ENCODE data around the gene XPO6. TPM values are rescaled to one million over a fixed set of nuclear protein-coding genes. Genes with fewer than 3 reads are reported as not detected.
A peak's percentile ranks its signal among the peaks of the same experiment; 100 is the strongest.

The XPO6 gene
- total RNA-seq, 1 experiment from 2014 or later = 124 TPM

DNA sequence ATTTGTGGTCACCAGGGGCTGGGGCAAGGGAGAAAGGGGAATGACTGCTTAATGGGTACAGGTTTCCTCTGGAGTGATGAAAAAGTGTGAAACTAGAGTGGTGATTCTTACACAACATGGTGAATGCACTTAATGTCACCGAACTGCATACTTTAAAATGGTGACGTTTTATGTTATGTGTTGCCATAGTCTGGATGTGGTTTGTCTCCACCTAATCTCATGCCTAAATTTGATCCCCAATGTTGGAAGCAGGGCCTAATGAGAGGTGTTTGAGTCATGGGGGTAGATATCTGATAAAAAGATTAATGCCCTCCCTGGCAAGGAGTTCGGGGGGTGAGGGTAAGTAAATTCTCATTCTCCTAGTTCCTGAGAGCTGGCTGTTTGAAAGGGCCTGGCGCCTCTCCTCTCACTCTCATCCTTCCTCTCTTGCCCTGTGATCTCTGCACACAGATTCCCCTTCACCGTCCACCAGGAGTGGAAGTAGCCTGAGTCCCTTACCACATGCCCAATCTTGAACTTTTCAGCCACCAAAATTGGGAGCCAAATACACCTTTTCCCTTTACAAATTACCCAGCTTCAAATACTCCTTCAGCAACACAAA, 15.3 kb downstream of the XPO6 start:
- Histone ChIP-seq H3T11ph (ENCODE audit: low read length) (no peak overlapping the region), H4K20me1 (ENCODE audit: control insufficient read depth, insufficient read depth, insufficient read length) (no peaks in the 10 kb centered on the region)

More for the DNA sequence above, 15.3 kb downstream of the XPO6 start:
- no peak overlapping the region for H2BK12ac ChIP-seq (ENCODE audit: insufficient read length, low read depth, low read length)
- no peak overlapping the region for H3K4me3 Mint-ChIP-seq
- H4K5ac ChIP-seq (ENCODE audit: insufficient read length, low read depth, low read length) = no peak overlapping the region
- no peaks in the 10 kb centered on the region for H3K9me3 ChIP-seq (ENCODE audit: control insufficient read depth, low read depth, low read length)
- H3K4me2 ChIP-seq (ENCODE audit: insufficient read depth, insufficient read length, low read length) = no peak overlapping the region
- H3K36me3 Mint-ChIP-seq (ENCODE audit: insufficient read depth in 1 of 3, low read depth in 3 of 3) = peaks cover 9 to 41% (median 31%) of the 10 kb centered on the region in 3 experiments; a peak in 6 of 7 replicates
- peak overlapping the region; percentile 39 to 61 (median 41); a peak in 6 of 7 replicates for H3K27ac Mint-ChIP-seq
- H3K4ac ChIP-seq (ENCODE audit: low read depth, low read length) = no peak overlapping the region
- no peak overlapping the region for H3K56ac ChIP-seq (ENCODE audit: insufficient read length, low read depth, low read length)
- no peaks in the 10 kb centered on the region for H3K27me3 ChIP-seq (ENCODE audit: insufficient read depth, low read length)
- H2AFZ ChIP-seq (ENCODE audit: low read length) = no peak overlapping the region
- WGBS (ENCODE audit: extremely low coverage, insufficient read length, low lambda C conversion rate) = no CpG with 5 or more reads among the region's 5 CpGs
- H4K8ac ChIP-seq (replicated peaks; ENCODE audit: insufficient read length, low read depth, low read length) = no peak overlapping the region
- peaks cover 5% of the 10 kb centered on the region; the same call in 1 of the 2 replicates for H3K4me1 ChIP-seq (ENCODE audit: insufficient read depth, low read length)
- H3K23ac ChIP-seq (ENCODE audit: insufficient read length, low read depth, low read length) = no peak overlapping the region
- H3K79me1 ChIP-seq (ENCODE audit: insufficient read depth, low read depth, low read length, poor library complexity, severe bottlenecking) = peaks cover 5% of the 10 kb centered on the region
- no peak overlapping the region for H2BK15ac ChIP-seq (ENCODE audit: low read depth, low read length)
- H4K91ac ChIP-seq (ENCODE audit: insufficient read length, low read depth, low read length) = no peak overlapping the region
- H3K27ac ChIP-seq (ENCODE audit: insufficient read length, low read depth, low read length) = no peak overlapping the region
- no peak overlapping the region for H2BK20ac ChIP-seq (ENCODE audit: low read depth, low read length, poor library complexity, severe bottlenecking)
- no peak overlapping the region for H3K9ac ChIP-seq (ENCODE audit: extremely low read depth, insufficient read length, low read length)
- H3K9me3 Mint-ChIP-seq = no peaks in the 10 kb centered on the region
- H3K27me3 Mint-ChIP-seq (ENCODE audit: low read depth) = no peaks in the 10 kb centered on the region
- H2BK5ac ChIP-seq (ENCODE audit: insufficient read length, low read length) = no peak overlapping the region
- H2BK120ac ChIP-seq (ENCODE audit: low read depth, low read length, poor library complexity, severe bottlenecking) = no peak overlapping the region
- no peak overlapping the region for H3K14ac ChIP-seq (ENCODE audit: insufficient read depth, low read length)
- no peak overlapping the region for H2AK5ac ChIP-seq (ENCODE audit: insufficient read length, low read length)
- TF ChIP-seq, protein P1, sequence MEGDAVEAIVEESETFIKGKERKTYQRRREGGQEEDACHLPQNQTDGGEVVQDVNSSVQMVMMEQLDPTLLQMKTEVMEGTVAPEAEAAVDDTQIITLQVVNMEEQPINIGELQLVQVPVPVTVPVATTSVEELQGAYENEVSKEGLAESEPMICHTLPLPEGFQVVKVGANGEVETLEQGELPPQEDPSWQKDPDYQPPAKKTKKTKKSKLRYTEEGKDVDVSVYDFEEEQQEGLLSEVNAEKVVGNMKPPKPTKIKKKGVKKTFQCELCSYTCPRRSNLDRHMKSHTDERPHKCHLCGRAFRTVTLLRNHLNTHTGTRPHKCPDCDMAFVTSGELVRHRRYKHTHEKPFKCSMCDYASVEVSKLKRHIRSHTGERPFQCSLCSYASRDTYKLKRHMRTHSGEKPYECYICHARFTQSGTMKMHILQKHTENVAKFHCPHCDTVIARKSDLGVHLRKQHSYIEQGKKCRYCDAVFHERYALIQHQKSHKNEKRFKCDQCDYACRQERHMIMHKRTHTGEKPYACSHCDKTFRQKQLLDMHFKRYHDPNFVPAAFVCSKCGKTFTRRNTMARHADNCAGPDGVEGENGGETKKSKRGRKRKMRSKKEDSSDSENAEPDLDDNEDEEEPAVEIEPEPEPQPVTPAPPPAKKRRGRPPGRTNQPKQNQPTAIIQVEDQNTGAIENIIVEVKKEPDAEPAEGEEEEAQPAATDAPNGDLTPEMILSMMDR (conservative IDR thresholded peaks at IDR 0.05) = no peak
- DNase-seq = no peak
- H3K18ac ChIP-seq (ENCODE audit: insufficient read length, low read depth, low read length) = no peak overlapping the region
- H3K23me2 ChIP-seq (ENCODE audit: insufficient read length, low read depth, low read length, poor library complexity, severe bottlenecking) = no peaks in the 10 kb centered on the region
- peaks cover 29 to 34% of the 10 kb centered on the region in 2 experiments for H3K4me1 Mint-ChIP-seq
- H3K79me2 ChIP-seq (ENCODE audit: insufficient read depth, low read length) = peaks cover 14% of the 10 kb centered on the region; the same call in 1 of the 2 replicates

Measured in H9 (cell line).